ENCODE results near the gene UTP15. TPM values are rescaled to one million over a fixed set of nuclear protein-coding genes. Genes with fewer than 3 reads are reported as not detected.

The UTP15 gene
- polyA plus RNA-seq, 10 donors, result 9.2 to 16.0 (median 12.2) TPM

DNA sequence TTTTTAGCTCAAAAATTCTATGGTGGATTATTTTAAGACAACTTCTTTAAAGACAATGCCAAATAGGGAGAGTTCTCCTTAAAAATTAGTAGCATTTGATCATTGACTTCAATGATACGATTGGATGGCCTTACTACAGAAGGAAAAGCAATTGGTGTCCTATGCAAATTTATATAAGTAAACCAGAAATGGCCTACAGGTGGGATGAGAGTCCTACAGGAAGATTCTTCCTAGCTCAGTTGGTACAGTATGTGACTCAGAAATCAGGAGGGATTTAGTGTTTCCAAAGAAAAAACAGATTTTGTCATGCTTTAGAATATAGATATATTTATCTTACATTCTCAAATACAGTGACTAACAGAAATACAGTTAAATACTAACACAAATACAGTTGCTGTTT, 6.6 kb upstream of the UTP15 start:
- DNase-seq, result no peak

GRCh38 chr5:73564018-73564417, 1.5 kb upstream of the UTP15 start:
- peak in 1 of 3 donors; percentile 11 for DNase-seq

GRCh38 chr5:73564675-73565074, 868 bp upstream of the UTP15 start:
- peak in 1 of 3 donors; percentile 21 for DNase-seq

DNA sequence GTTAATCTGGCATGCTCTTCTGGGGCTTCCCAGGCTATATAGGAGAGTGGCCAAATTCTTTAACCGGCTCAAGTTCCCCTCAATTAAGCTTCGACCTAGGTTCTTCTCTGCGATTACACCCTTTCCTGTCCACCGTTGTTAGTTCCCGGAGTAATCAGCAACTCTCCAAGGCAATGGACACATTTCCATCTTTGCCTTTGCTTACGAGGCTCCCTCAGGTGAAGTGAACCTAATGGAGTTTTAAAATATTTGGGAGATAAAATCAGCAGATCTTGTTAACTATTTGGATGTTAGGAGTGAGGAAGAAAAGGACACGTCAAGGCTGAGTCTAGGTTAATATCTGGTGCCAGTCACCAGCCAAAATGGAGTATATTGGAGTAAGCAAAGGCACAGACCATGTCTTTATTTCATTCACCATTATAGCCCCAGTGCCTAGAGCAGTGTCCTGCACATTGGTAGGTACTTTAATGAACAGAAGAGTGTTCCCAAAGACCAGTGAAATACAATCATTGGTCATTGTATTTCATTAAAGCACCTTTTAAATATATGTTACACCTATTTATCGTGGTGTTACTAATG, 515 bp downstream of the UTP15 start:
- DNase-seq, result no peak

- DNase-seq, result no peak
These were observed 17.0 kb downstream of the UTP15 start for GRCh38 chr5:73582285-73583145.

DNA sequence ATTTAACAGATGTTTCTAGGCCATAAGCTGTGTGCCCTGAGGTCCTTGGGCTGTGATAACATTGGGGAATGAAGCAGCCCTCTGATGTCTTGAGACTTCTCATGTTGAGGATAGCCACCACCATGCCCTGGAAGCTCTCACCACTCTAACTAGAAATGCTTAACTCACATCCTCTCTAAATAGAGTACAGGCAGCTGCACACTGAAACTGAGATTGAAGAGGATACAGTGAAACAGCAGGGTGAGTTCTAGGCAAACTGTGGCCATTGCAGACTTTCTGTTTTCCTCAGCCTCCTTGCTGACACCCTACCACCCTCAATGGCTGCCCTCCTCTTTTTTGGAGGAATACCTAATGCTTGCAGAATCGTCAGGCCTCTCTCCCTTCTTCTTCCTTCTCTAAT, 22.4 kb downstream of the UTP15 start:
- DNase-seq, result no peak

- DNase-seq, result peak; percentile 70 to 72 (median 71)
These were observed 25.7 kb downstream of the UTP15 start for GRCh38 chr5:73591102-73591695.

- DNase-seq, result peak in 2 of 3 donors; percentile 1 to 11
These were observed 26.4 kb downstream of the UTP15 start for GRCh38 chr5:73591698-73592501.

GRCh38 chr5:73592551-73592950, 27.0 kb downstream of the UTP15 start:
- peak in 1 of 3 donors; percentile 9 for DNase-seq

GRCh38 chr5:73596705-73597328, 31.3 kb downstream of the UTP15 start:
- no peak for DNase-seq

- DNase-seq, result no peak
These were observed 33.8 kb downstream of the UTP15 start for GRCh38 chr5:73599380-73599779.

GRCh38 chr5:73603998-73604397, 38.5 kb downstream of the UTP15 start:
- DNase-seq, result no peak

- no peak for DNase-seq
These were observed 39.9 kb downstream of the UTP15 start for GRCh38 chr5:73605223-73606087.

DNA sequence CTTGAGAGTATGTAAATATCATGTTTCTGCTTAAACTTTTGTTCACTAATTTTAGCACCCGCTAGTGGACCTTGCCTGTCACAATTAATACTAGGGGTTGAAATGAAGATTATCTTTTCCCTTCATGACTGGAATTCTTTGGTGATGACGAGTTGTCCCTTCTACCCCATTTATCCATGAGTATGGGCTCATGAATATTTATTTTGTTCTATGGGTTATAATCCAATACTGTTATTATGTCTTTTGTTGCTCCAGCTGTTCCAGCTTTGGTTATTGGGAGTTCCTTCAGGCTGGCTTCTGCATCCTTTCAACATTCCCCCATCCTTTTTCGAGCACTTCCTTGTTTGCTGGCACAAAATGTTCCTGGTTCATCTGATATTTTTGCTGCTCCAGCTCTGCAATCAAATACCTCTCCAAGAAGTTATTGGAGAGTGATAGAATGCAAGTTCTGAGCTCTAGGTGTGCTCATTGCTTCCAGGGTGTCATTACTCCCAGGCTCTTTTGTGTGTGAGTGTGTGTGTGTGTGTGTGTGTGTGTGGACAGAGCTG, 40.7 kb downstream of the UTP15 start:
- DNase-seq, result no peak

- no peak for DNase-seq
These were observed 41.7 kb downstream of the UTP15 start for GRCh38 chr5:73607228-73607627.

GRCh38 chr5:73612799-73613198, 47.3 kb downstream of the UTP15 start:
- DNase-seq, result no peak

DNA sequence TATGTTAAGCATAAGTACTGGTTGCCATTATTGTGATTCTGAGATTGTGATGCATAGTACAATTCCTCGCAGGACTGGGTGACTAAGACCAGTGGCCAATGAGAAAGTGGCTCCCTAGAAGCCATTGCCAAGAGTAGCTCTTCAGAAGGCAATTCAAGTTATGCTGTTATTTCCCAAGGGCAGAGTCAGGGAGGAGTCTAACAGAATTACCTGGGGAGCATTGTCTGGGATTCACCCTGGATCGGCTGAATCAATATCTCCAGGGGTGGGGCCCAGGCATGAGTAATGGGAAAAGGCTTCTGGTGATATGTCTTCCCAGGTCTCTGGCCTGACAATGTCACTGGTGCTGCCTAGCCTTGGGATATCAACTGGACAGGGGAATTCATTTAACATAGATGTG, 49.5 kb downstream of the UTP15 start:
- DNase-seq, result no peak

DNA sequence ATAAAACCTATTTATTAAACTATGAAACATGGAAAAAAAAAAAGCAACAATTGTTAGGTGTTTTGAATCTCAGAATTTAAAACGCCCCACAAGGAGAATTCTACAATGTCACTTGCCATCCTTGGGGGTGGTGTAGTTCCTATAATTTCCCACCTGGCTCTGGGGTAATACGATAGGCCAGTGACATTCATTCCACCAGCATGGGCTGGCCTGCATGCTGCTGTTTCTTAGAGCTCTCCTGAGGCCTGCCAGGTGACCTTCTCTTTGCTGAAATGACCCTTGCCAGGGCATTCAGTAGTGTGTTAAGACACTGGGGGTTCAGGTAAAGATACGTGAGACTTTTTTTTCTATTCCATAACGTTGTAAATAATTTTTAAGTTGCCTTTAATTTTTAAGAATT, 50.4 kb downstream of the UTP15 start:
- DNase-seq, result no peak

- no peak for DNase-seq
These were observed 52.2 kb downstream of the UTP15 start for GRCh38 chr5:73617510-73618279.
